GM12878 (cell line): ENCODE data around the gene SLC7A10. TPM values are rescaled to one million over a fixed set of nuclear protein-coding genes. Genes with fewer than 3 reads are reported as not detected.

Experiments used
- ATAC-seq: fragments of 200-7000 bp; cut with Tn5 transposase; 3 replicates; pipeline ENCODE4 v1.9.1; 2020; ENCODE audit warnings: mild to moderate bottlenecking, moderate library complexity
- BruUV-seq: library from RNA; stranded (reverse); fragments of 400-500 nt; replicated peaks from 2 replicates; lab custom pipeline; 2021; lab: Mats Ljungman, UMichigan
- CTCF ChIA-PET: fragments of 300-600 bp; sonication (Branson Sonifier 250); formaldehyde crosslinking; extraction: SDS; loops from one replicate; lab custom pipeline; 2021; ENCODE audit warnings: inconsistent platforms; lab: Yijun Ruan, JAX
- POLR2A ChIA-PET: fragments of 350-600 bp; formaldehyde crosslinking; extraction: SDS; loops from one replicate; lab custom pipeline; 2021; ENCODE audit warnings: inconsistent platforms; lab: Charles Lee
- RAD21 ChIA-PET: fragments of 300-600 bp; sonication (Branson Sonifier 250); formaldehyde crosslinking; loops from one replicate; lab custom pipeline; 2023; ENCODE audit warnings: antibody characterized with exemption; ENCODE audit not compliant: unreplicated experiment; lab: Charles Lee
- SMC1A ChIA-PET: fragments of 300-600 bp; sonication (Branson Sonifier 250); formaldehyde crosslinking; loops from one replicate; lab custom pipeline; 2023; ENCODE audit not compliant: unreplicated experiment, uncharacterized antibody; lab: Charles Lee
- DNase-seq: peaks from one replicate; pipeline ENCODE4 v3.0.0-alpha.2; 2011; ENCODE audit warnings: low read depth, low spot score
- FAIRE-seq: peaks from 3 replicates; lab custom pipeline; 2011; peaks lifted over from hg19 to GRCh38; lab: Jason Lieb, UNC
- H2AFZ ChIP-seq: 2 replicates; pipeline ENCODE4 v1.6.0; 2011; ENCODE audit warnings: low read depth, low read length, control low read depth; ENCODE audit not compliant: control insufficient read depth
- H3K27ac ChIP-seq: 2 replicates; pipeline ENCODE4 v1.5.1; 2011; ENCODE audit warnings: control low read depth; ENCODE audit not compliant: control insufficient read depth, insufficient read depth
- H3K27me3 ChIP-seq, 2 experiments: replicated peaks in 1 of 2; 2 replicates each; pipeline versions ENCODE4 v1.6.0 to v1.6.1; 2011; ENCODE audit warnings: low read length in 1 of 2; ENCODE audit not compliant: control insufficient read depth in 2 of 2, insufficient read depth in 2 of 2
- H3K36me3 ChIP-seq, 2 experiments: 2 replicates each; pipeline ENCODE4 v1.5.1; 2011; ENCODE audit warnings: low read length in 1 of 2; ENCODE audit not compliant: control insufficient read depth in 2 of 2, insufficient read depth in 2 of 2
- H3K4me1 ChIP-seq: 2 replicates; pipeline ENCODE4 v1.6.1; 2011; ENCODE audit warnings: mild to moderate bottlenecking, low read length, moderate library complexity, mixed read lengths; ENCODE audit not compliant: control insufficient read depth, insufficient read depth
- H3K4me2 ChIP-seq: 2 replicates; pipeline ENCODE4 v1.6.0; 2011; ENCODE audit warnings: control low read depth; ENCODE audit not compliant: control insufficient read depth, insufficient read depth
- H3K4me3 ChIP-seq: fragments of 200-600 bp; sonication (generic); 2 replicates; pipeline ENCODE4 v1.5.1; 2016
- H3K79me2 ChIP-seq: 2 replicates; pipeline ENCODE4 v1.6.0; 2011; ENCODE audit warnings: low read length; ENCODE audit not compliant: control insufficient read depth, insufficient read depth
- H3K9ac ChIP-seq: 2 replicates; pipeline ENCODE4 v1.8.0; 2011; ENCODE audit warnings: low read length, control low read depth, mixed read lengths; ENCODE audit not compliant: control insufficient read depth, insufficient read depth
- H3K9me3 ChIP-seq: replicated peaks from 3 replicates; pipeline ENCODE4 v1.5.1; 2011; ENCODE audit warnings: mild to moderate bottlenecking, low read length; ENCODE audit not compliant: control insufficient read depth, insufficient read depth
- H4K20me1 ChIP-seq: 2 replicates; pipeline ENCODE4 v1.6.0; 2011; ENCODE audit not compliant: control insufficient read depth, insufficient read depth
- MTA2 ChIP-seq: fragments of 450-650 bp; IDR thresholded peaks from 2 replicates; pipeline ENCODE4 v1.6.1; 2016; ENCODE audit warnings: low read depth, mild to moderate bottlenecking, moderate library complexity
- MTA3 ChIP-seq: IDR thresholded peaks from 2 replicates; pipeline ENCODE4 v1.6.1; 2012; ENCODE audit warnings: low read length, inconsistent platforms, borderline replicate concordance
- WGBS: methylation state at CpG from one replicate; pipeline ENCODE4 v1.1.6; 2016; ENCODE audit warnings: low lambda C conversion rate; ENCODE audit not compliant: insufficient replicate concordance, insufficient coverage; ENCODE audit errors: missing lambda C conversion rate; 5-methylcytosine and 5-hydroxymethylcytosine counted together
- in situ Hi-C: fragments of 300-500 bp; cut with MboI; formaldehyde crosslinking; loops from 9 replicates; pipeline ENCODE4 v1.14.3; 2018; ENCODE audit warnings: mixed read lengths
- intact Hi-C: fragments of 100-400 bp; cut with micrococcal nuclease; formaldehyde crosslinking; loops from one replicate; pipeline ENCODE4 v1.14.2; 2022; ENCODE audit not compliant: unreplicated experiment
- polyA plus RNA-seq, 11 experiments: library from polyadenylated mRNA; depleted of rRNA in 4 of 11; unstranded in 6 of 11; stranded (reverse) in 5 of 11; fragments of >200 nt; fragmentation: Nextera tagmentation in 4 of 11; fragmentation: Illumina TruSeq in 1 of 11; extraction: Ambion mirVana in 4 of 11; extraction: Trizol in 1 of 11; gene quantifications; 1 replicate in 1 of 11; 2 replicates in 10 of 11; pipeline versions ENCODE4 v1.2.1 to v1.2.3, GENCODE V29; 2011 to 2016; ENCODE audit warnings: inconsistent platforms in 2 of 11, missing spikeins in 2 of 11, low read depth in 1 of 11
- total RNA-seq, 4 experiments: library from RNA; depleted of rRNA in 3 of 4; stranded (reverse); fragments of >200 nt in 3 of 4; fragmentation: Illumina TruSeq in 1 of 4; extraction: Trizol in 1 of 4; gene quantifications; 2 replicates each; pipeline versions ENCODE4 v1.2.1 to v1.2.3, GENCODE V29; 2013 to 2021
- TF ChIP-seq, protein P1 (sequence below): fragments of 450-650 bp; IDR thresholded peaks from 2 replicates; pipeline ENCODE4 v1.6.1; 2017; ENCODE audit warnings: mild to moderate bottlenecking

The SLC7A10 gene
- total and polyA plus RNA-seq, 10 of the 15 experiments (the other 5 are each of a cell fraction or from before 2014, with no cell fraction given), result not detected

DNA sequence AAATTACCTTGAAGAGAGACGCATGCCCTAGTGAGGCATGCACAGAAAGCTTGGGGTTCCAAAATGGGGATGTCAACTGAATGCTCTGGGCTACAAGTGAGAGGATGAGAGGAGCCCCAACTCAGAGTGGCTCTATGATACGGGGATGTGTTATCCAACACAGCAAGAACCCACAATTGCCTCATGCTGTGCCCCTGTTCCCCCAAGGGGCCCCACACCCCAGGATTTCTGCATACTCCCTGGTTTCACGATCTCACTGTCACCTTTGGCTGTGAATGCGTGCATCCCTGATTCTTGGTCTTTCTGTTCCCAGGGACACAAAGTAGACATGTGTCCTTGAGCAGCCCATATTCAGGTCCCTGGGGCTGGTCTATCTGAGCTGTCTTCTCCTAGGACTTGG lies 64.4 kb downstream of the SLC7A10 start (continued):
- TF ChIP-seq, protein P1, sequence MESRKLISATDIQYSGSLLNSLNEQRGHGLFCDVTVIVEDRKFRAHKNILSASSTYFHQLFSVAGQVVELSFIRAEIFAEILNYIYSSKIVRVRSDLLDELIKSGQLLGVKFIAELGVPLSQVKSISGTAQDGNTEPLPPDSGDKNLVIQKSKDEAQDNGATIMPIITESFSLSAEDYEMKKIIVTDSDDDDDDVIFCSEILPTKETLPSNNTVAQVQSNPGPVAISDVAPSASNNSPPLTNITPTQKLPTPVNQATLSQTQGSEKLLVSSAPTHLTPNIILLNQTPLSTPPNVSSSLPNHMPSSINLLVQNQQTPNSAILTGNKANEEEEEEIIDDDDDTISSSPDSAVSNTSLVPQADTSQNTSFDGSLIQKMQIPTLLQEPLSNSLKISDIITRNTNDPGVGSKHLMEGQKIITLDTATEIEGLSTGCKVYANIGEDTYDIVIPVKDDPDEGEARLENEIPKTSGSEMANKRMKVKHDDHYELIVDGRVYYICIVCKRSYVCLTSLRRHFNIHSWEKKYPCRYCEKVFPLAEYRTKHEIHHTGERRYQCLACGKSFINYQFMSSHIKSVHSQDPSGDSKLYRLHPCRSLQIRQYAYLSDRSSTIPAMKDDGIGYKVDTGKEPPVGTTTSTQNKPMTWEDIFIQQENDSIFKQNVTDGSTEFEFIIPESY, result no peak
- TF ChIP-seq, all 136 proteins: peak for 0

DNA sequence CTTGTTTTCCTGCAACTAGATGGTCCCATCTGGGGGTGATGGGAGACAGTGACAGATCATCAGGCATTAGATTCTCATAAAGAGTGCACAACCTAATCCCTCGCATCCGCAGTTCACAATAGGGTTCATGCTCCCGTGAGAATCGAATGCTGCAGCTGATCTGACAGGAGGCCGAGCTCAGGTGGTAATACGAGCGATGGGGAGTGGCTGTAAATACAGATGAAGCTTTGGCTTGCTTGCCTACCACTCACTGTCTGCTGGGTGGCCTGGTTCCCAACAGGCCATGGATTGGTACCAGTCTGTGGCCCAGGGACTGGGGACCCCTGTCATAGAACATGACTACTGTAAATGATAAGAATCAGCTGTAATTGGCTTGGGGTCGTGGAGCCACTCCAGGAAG lies 65.8 kb downstream of the SLC7A10 start:
- DNase-seq, result no peak
- Histone ChIP-seq H3K4me1 (peaks cover 10% of the 10 kb centered on the region), H3K79me2 (no peaks in the 10 kb centered on the region), H3K9ac (no peak overlapping the region), H2AFZ (peak overlapping the region; percentile 13), H4K20me1 (no peaks in the 10 kb centered on the region), H3K27ac (no peak overlapping the region), H3K4me3 (no peak overlapping the region), H3K9me3 (no peaks in the 10 kb centered on the region), H3K27me3 (no peaks in the 10 kb centered on the region), H3K4me2 (no peak overlapping the region), H3K36me3 (no peaks in the 10 kb centered on the region)
- ChIA-PET SMC1A (interaction anchor here (0.9 to 1.9 kb wide), 5 partner anchors 13 to 24 kb away, joined by 3 to 8 read pairs (median 4); no protein-coding TSS in a partner anchor), POLR2A (no interaction called here), CTCF (interaction anchor here (0.6 to 2.5 kb wide), 6 partner anchors 16 to 1201 kb away, joined by 3 to 7 read pairs (median 4); no protein-coding TSS in a partner anchor), RAD21 (interaction anchor here (0.9 to 1.2 kb wide), 2 partner anchors 17 to 37 kb away, joined by 3 to 5 read pairs; no protein-coding TSS in a partner anchor)
- in situ Hi-C loops (no loop called here), intact Hi-C loops (no loop called here)
- ATAC-seq, result no peak
- no peak for FAIRE-seq
- TF ChIP-seq MTA2 (no peak), MTA3 (0 out of 2 replicates have a peak, but pooled peaks have one; percentile 4)
- no TSS peak for BruUV-seq
- 84% methylated on average over 8 of the region's 8 CpGs for WGBS
